HFF-Myc (cell line): ENCODE data around the gene JMJD1C.
A peak's percentile ranks its signal among the peaks of the same experiment; 100 is the strongest.

ENCODE experiments used
- DNase-seq: peaks from one replicate; pipeline ENCODE4 v3.0.0-alpha.2; 2011; ENCODE audit warnings: low read depth; ENCODE audit errors: extremely low read depth
- H3K4me3 ChIP-seq: replicated peaks from 2 replicates; pipeline ENCODE4 v1.5.1; 2011; ENCODE audit warnings: low read depth, mild to moderate bottlenecking, control low read depth, low read length
- CTCF ChIP-seq: IDR thresholded peaks from 2 replicates; pipeline ENCODE4 v1.5.1; 2012; ENCODE audit warnings: mild to moderate bottlenecking, low read depth, low read length, control low read depth; ENCODE audit errors: missing control alignments

The JMJD1C gene

GRCh38 chr10:63266391-63267316 is 199.1 kb downstream of the JMJD1C start:
- peak overlapping the region; percentile 60 for H3K4me3 ChIP-seq
- TF ChIP-seq CTCF: no peak
- no peak for DNase-seq

GRCh38 chr10:63265683-63266235 is 200.0 kb downstream of the JMJD1C start:
- no peak for TF ChIP-seq CTCF
- no peak for DNase-seq
- H3K4me3 ChIP-seq: peak overlapping the region; percentile 60

- DNase-seq: peak; percentile 32
- peak overlapping the region; percentile 60 for H3K4me3 ChIP-seq
- TF ChIP-seq CTCF: no peak
These were observed 200.6 kb downstream of the JMJD1C start for GRCh38 chr10:63265222-63265617.

GRCh38 chr10:63264617-63265221 is 201.1 kb downstream of the JMJD1C start:
- TF ChIP-seq CTCF: no peak

GRCh38 chr10:63262430-63263073 is 203.2 kb downstream of the JMJD1C start:
- H3K4me3 ChIP-seq: no peak overlapping the region
- TF ChIP-seq CTCF: no peak
- DNase-seq: no peak

More at GRCh38 chr10:63264617-63265221, 201.1 kb downstream of the JMJD1C start:
- H3K4me3 ChIP-seq: peak overlapping the region; percentile 60
- no peak for DNase-seq

- DNase-seq: no peak
- TF ChIP-seq CTCF: no peak
- H3K4me3 ChIP-seq: no peak overlapping the region
These were observed 204.3 kb downstream of the JMJD1C start for GRCh38 chr10:63261496-63261895.
